GM10248 (cell line): ENCODE results near the gene PORCN.

Experiments used
- CTCF ChIA-PET: fragments of 300-600 bp; sonication (Branson Sonifier 250); formaldehyde crosslinking; extraction: SDS; loops from one replicate; lab custom pipeline; 2021; ENCODE audit warnings: antibody characterized with exemption; lab: Yijun Ruan, JAX
- POLR2A ChIA-PET: fragments of 350-650 bp; sonication (Branson Sonifier 250); formaldehyde crosslinking; extraction: SDS; loops from one replicate; lab custom pipeline; 2020; ENCODE audit warnings: antibody characterized with exemption; lab: Yijun Ruan, JAX
- DNase-seq: peaks from one replicate; pipeline ENCODE4 v3.0.0; 2012; ENCODE audit errors: extremely low spot score
- TF ChIP-seq, protein P1 (sequence below): IDR thresholded peaks from 2 replicates; pipeline ENCODE4 v1.5.1; 2012; ENCODE audit warnings: mild to moderate bottlenecking, low read depth; ENCODE audit errors: extremely low read depth, missing control alignments, control extremely low read depth

The PORCN gene

GRCh38 chrX:48512371-48512935 lies 3.7 kb downstream of the PORCN start:
- CTCF ChIA-PET, result interaction anchor here (1.4 kb wide), 1 partner anchor 26 kb away, joined by 4 read pairs; no protein-coding TSS in a partner anchor
- DNase-seq, result no peak
- POLR2A ChIA-PET, result no interaction called here
- TF ChIP-seq, protein P1, sequence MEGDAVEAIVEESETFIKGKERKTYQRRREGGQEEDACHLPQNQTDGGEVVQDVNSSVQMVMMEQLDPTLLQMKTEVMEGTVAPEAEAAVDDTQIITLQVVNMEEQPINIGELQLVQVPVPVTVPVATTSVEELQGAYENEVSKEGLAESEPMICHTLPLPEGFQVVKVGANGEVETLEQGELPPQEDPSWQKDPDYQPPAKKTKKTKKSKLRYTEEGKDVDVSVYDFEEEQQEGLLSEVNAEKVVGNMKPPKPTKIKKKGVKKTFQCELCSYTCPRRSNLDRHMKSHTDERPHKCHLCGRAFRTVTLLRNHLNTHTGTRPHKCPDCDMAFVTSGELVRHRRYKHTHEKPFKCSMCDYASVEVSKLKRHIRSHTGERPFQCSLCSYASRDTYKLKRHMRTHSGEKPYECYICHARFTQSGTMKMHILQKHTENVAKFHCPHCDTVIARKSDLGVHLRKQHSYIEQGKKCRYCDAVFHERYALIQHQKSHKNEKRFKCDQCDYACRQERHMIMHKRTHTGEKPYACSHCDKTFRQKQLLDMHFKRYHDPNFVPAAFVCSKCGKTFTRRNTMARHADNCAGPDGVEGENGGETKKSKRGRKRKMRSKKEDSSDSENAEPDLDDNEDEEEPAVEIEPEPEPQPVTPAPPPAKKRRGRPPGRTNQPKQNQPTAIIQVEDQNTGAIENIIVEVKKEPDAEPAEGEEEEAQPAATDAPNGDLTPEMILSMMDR, result no peak

DNA sequence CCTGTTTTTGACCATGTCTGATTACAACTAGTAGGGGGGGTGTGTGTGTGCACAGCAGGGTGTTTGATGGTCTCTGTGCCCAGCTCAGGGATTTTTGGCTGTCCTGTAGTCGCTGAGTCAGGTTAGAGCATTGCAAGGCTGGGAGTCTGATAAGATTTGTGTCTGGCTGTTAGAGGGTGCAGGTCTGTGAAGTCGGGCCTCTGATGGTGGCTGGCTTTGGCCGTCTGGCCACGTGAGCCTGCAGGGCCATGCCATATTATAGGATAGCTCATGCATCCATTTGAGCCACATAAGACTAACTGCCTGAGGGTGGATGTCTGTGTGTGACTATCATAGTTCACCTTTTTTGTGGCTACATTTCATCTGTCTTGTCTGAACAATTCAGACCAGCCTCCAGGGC lies 4.9 kb downstream of the PORCN start:
- POLR2A ChIA-PET, result no interaction called here
- TF ChIP-seq, protein P1, result no peak
- DNase-seq, result no peak
- CTCF ChIA-PET, result interaction anchor here (1.4 kb wide), 1 partner anchor 25 kb away, joined by 4 read pairs; no protein-coding TSS in a partner anchor

- POLR2A ChIA-PET, result no interaction called here
- TF ChIP-seq, protein P1, result no peak
- DNase-seq, result no peak
- CTCF ChIA-PET, result no interaction called here
Measured at GRCh38 chrX:48514126-48514806, 5.5 kb downstream of the PORCN start.

- ChIA-PET POLR2A (no interaction called here), CTCF (no interaction called here)
- no peak for DNase-seq
- TF ChIP-seq, protein P1, result no peak
Measured at GRCh38 chrX:48514868-48515460, 6.2 kb downstream of the PORCN start.

GRCh38 chrX:48515842-48516241 lies 7.0 kb downstream of the PORCN start:
- no peak for DNase-seq
- CTCF ChIA-PET, result no interaction called here
- POLR2A ChIA-PET, result no interaction called here
- TF ChIP-seq, protein P1, result no peak

DNA sequence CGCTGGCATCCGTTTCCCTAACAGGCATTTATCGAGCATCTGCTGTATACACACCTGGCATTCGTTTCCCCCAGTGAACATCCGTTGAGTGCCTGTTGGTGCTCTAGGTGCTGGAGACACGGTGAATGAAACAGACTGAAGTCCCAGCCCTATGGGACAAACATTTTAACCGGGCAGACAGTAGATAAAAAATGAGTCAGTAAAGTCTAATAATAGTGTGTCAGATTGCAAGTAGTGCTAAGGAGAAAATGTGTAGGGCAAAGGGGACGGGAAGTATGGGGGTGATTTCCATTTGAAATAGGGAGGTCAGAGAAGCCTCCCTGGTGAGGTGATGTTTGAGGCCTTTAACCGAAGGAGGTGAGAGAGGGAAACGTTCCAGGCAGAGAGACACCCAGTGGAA lies 7.5 kb downstream of the PORCN start:
- CTCF ChIA-PET, result no interaction called here
- POLR2A ChIA-PET, result no interaction called here
- no peak for DNase-seq
- TF ChIP-seq, protein P1, result no peak
